ENCODE results near the gene PEX7. TPM values are rescaled to one million over a fixed set of nuclear protein-coding genes. Genes with fewer than 3 reads are reported as not detected.
A peak's percentile ranks its signal among the peaks of the same experiment; 100 is the strongest.

PEX7 gene
- total RNA-seq, 1 donor from 2014 or later: 12.5 TPM

DNA sequence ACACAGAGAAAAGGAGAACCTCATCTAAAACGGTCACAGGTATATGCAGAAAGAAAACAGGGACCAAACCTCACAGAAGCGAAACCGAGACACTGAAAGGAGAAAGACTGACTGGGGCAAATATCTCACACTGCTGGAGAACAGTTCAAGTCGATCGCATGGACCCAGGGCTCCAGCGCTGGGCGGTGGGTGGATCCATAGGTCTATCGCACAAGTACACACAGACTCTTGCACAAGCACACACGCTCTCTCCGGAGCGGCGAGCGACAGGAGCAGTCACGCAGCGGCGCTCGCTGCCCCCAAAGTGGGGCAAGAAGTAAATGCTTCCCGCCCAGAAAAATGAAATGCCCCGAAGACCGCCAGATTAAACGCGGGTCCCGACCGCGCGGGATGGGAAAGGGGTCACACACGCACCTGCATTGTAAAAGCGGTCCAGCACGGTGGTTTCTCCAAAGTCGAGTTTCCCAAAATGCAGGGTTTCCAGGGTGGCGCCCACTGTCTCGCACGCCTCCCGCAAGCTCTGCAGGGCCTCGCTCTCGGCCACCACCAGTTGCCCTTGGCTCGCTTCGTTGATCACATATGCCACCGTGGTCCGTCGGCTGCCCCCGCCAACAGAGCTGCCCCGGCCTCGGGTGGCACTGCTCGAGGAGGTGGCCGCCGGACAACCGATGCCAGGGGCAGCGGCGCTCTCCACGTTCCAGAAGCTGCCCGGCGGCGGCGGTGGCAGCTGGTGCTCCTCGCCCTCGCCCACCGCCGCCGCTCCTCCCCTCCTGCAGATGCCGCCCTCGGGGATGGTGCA lies 30.9 kb upstream of the PEX7 start:
- peak overlapping the region; percentile 87 for H3K4me3 ChIP-seq (ENCODE audit: low read depth, low read length)
- TF ChIP-seq, protein P1, sequence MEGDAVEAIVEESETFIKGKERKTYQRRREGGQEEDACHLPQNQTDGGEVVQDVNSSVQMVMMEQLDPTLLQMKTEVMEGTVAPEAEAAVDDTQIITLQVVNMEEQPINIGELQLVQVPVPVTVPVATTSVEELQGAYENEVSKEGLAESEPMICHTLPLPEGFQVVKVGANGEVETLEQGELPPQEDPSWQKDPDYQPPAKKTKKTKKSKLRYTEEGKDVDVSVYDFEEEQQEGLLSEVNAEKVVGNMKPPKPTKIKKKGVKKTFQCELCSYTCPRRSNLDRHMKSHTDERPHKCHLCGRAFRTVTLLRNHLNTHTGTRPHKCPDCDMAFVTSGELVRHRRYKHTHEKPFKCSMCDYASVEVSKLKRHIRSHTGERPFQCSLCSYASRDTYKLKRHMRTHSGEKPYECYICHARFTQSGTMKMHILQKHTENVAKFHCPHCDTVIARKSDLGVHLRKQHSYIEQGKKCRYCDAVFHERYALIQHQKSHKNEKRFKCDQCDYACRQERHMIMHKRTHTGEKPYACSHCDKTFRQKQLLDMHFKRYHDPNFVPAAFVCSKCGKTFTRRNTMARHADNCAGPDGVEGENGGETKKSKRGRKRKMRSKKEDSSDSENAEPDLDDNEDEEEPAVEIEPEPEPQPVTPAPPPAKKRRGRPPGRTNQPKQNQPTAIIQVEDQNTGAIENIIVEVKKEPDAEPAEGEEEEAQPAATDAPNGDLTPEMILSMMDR (conservative IDR thresholded peaks at IDR 0.05; ENCODE audit: low read depth, low read length): no peak
- no peak for DNase-seq (ENCODE audit: low read depth)

DNA sequence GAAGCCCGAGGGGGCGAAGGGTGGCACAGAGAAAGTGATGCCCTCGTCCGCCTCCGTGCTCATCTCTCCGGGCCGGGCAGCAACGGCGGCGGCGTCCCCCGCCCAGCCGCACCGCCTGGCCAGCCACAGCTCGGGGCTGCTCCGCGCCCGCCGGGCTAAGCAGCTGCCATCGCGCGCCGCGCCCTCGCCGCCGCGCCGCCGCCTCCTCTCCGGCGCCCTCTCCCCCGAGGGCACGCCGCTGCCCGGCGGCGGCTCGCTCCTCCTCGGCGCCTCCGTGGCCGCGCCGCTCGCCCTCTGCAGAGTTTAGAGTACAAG lies 30.3 kb upstream of the PEX7 start:
- TF ChIP-seq, protein P1 (conservative IDR thresholded peaks at IDR 0.05; ENCODE audit: low read depth, low read length): no peak

GRCh38 chr6:136792410-136793262 lies 29.8 kb upstream of the PEX7 start, which contains the start of gene MAP3K5:
TSS of gene MAP3K5 (minus strand) at chr6:136792477. CDS start at chr6:136792157, 320 bp downstream.
- H3K4me3 ChIP-seq (ENCODE audit: low read depth, low read length): peak within 1 kb of the TSS; percentile 87
- no peak for DNase-seq (ENCODE audit: low read depth)
- TF ChIP-seq, protein P1 (conservative IDR thresholded peaks at IDR 0.05; ENCODE audit: low read depth, low read length): peak; percentile 85

More for the DNA sequence above, 30.3 kb upstream of the PEX7 start:
- H3K4me3 ChIP-seq (ENCODE audit: low read depth, low read length): peak overlapping the region; percentile 87
- no peak for DNase-seq (ENCODE audit: low read depth)

DNA sequence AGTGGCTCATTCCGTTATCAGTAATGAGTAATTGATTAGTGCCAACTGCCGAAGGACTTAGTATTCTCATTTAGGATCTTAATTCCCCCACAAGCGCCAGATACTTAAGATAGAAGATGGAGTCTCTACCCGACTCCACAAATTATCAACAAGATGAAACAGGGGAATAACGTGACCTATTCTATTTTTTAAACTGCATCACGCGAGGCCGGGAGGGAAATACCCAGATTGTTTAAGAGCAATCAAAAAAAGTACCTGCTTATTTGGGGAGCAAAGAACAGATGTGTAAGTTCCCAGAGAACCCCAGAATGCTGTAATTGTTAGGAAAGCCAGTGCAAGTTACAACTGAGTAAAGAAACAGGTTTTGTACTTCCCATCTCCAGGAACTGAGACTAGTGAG lies 29.0 kb upstream of the PEX7 start:
- TF ChIP-seq, protein P1 (conservative IDR thresholded peaks at IDR 0.05; ENCODE audit: low read depth, low read length): no peak
- DNase-seq (ENCODE audit: low read depth): no peak
- H3K4me3 ChIP-seq (ENCODE audit: low read depth, low read length): peak overlapping the region; percentile 87

- DNase-seq (ENCODE audit: low read depth): no peak
- TF ChIP-seq, protein P1 (conservative IDR thresholded peaks at IDR 0.05; ENCODE audit: low read depth, low read length): no peak
- H3K4me3 ChIP-seq (ENCODE audit: low read depth, low read length): no peak overlapping the region
These were observed 27.0 kb upstream of the PEX7 start for GRCh38 chr6:136795386-136795785.

- TF ChIP-seq, protein P1 (conservative IDR thresholded peaks at IDR 0.05; ENCODE audit: low read depth, low read length): no peak
- no peak for DNase-seq (ENCODE audit: low read depth)
- H3K4me3 ChIP-seq (ENCODE audit: low read depth, low read length): no peak overlapping the region
These were observed 26.4 kb upstream of the PEX7 start for GRCh38 chr6:136795996-136796395.

Data from epithelial cell of proximal tubule (primary cell).